Spinal cord (tissue), 10 donors: Measurements from ENCODE around the gene CCDC148. TPM values are rescaled to one million over a fixed set of nuclear protein-coding genes. Genes with fewer than 3 reads are reported as not detected.
"Not testable (repeated sequence)": the region's sequence is repeated elsewhere in the genome, so short reads cannot be mapped to it uniquely, and the experiment has no call there.

Source experiments
- DNase-seq, 6 donors: peaks; one replicate each; pipeline versions ENCODE4 v3.0.0 to v3.0.0-alpha.2; 2013 to 2015; ENCODE audit warnings: low spot score in 6 of 6, low read depth in 4 of 6
- H3K27ac ChIP-seq: one replicate; pipeline ENCODE4 v1.5.1; 2013; ENCODE audit warnings: low read depth, low read length, control low read depth
- H3K27me3 ChIP-seq: one replicate; pipeline ENCODE4 v1.6.1; 2013; ENCODE audit warnings: low read length; ENCODE audit not compliant: control insufficient read depth, insufficient read depth
- H3K36me3 ChIP-seq: one replicate; pipeline ENCODE4 v1.6.1; 2013; ENCODE audit warnings: low read length; ENCODE audit not compliant: control insufficient read depth, insufficient read depth
- H3K4me1 ChIP-seq: one replicate; pipeline ENCODE4 v1.6.1; 2013; ENCODE audit warnings: low read length; ENCODE audit not compliant: control insufficient read depth, insufficient read depth
- H3K4me3 ChIP-seq: one replicate; pipeline ENCODE4 v1.5.1; 2013; ENCODE audit warnings: low read depth, low read length, control low read depth
- H3K9me3 ChIP-seq: one replicate; pipeline ENCODE4 v1.6.1; 2013; ENCODE audit warnings: low read length; ENCODE audit not compliant: control insufficient read depth, insufficient read depth
- WGBS: methylation state at CpG from one replicate; pipeline ENCODE4 v1.1.5; 2013; ENCODE audit warnings: missing lambda C conversion rate; ENCODE audit not compliant: insufficient coverage; 5-methylcytosine and 5-hydroxymethylcytosine counted together
- polyA plus RNA-seq, 2 donors: library from polyadenylated mRNA; unstranded; fragments of 120-200 nt; gene quantifications; one replicate each; pipeline ENCODE4 v1.2.1, GENCODE V29; 2013; ENCODE audit not compliant: insufficient read length in 2 of 2
- total RNA-seq, 2 donors: library from RNA; depleted of rRNA in 1 of 2; stranded (reverse); fragments of 120-200 nt in 1 of 2; fragments of >200 nt in 1 of 2; gene quantifications; one replicate each; pipeline versions ENCODE4 v1.2.3 to v1.2.4, GENCODE V29; 2013 to 2014
- donor health status: healthy.

The CCDC148 gene
- total and polyA plus RNA-seq, 4 donors: 3.3 to 11.1 (median 7.3) TPM

DNA sequence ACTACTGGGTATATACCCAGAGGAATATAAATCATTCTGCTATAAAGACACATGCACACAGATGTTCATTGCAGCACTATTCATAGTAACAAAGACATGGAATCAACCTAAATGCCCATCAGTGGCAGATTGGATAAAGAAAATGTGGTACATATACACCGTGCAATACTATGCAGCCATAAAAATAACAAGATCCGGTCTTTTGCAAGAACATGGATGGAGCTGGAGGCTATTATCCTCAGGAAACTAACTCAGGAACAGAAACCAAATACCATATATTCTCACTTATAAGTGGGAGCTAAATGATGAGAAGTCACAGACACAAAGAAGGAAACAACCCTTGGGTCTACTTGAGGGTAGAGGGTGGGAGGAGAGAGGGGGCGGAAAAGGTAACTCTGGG, 16.7 kb upstream of the CCDC148 start:
- no CpG with 5 or more reads among the region's 3 CpGs for WGBS
- H3K9me3 ChIP-seq, H3K36me3 ChIP-seq, H3K27ac ChIP-seq, DNase-seq, H3K4me3 ChIP-seq, H3K4me1 ChIP-seq, H3K27me3 ChIP-seq: not testable (repeated sequence)

DNA sequence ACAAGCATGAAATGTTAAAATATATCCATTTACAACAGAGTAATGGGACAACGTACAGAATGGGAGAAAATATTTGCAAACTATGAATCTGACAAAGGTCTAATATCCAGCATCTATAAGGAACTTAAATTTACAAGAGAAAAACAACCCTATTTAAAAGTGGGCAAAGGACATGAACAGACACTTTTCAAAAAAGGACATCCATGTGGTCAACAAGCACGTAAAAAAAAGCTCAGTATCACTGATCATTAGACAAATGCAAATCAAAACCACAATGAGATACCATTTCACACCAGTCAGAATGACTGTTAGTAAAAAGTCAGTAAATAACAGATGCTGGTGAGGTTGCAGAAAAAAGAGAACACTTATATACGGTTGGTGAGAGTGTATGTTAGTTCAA, 16.3 kb upstream of the CCDC148 start:
- not testable (repeated sequence) for H3K4me1 ChIP-seq, H3K27me3 ChIP-seq, H3K36me3 ChIP-seq, H3K9me3 ChIP-seq, H3K4me3 ChIP-seq, DNase-seq, H3K27ac ChIP-seq
- no CpG with 5 or more reads among the region's 3 CpGs for WGBS

- no peaks in the 10 kb centered on the region for H3K36me3 ChIP-seq
These were observed 10.7 kb upstream of the CCDC148 start for GRCh38 chr2:158467248-158467647.

DNA sequence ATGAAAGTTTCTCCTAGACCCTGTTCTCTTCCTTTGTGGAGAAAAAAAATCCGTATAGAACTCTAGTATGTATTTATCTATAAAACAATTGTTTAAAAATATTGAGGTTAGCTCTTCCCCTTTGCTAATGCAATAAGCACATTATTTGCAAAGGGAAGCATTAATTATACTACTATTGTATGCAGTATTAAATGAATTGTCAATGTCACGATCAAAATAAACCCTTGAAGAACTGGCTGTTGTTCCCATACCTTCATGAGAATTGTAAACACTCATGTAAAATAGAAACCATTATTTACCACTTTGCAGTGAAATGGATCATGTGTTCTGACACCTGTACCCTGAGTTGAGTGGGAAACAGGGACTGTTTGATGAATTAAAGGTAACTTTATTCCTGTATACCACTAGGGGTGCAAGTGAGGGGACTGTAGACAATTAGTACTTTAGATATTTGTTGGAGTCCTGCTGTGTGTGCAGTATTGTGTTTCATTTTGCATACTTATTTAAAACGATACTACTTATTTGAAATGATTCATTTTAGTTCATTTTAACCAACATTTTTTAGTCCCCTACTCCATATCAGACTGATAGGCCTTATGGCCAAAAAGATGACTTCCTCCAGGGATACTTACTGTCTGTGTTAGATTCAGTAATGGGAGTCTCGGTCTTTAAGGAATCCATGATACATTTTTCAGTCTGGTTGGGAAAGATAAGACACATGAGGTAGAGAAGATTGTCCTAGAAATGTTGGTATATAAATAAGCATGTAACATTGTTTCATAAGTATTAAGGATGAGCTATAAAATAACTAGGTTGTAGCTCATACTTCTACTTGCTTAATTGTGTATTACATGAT, 8.1 kb upstream of the CCDC148 start:
- Histone ChIP-seq H3K36me3 (no peaks in the 10 kb centered on the region), H3K9me3 (no peaks in the 10 kb centered on the region), H3K4me3 (no peak overlapping the region), H3K27me3 (no peaks in the 10 kb centered on the region), H3K4me1 (no peaks in the 10 kb centered on the region), H3K27ac (no peak overlapping the region)
- peak in 1 of 6 donors; percentile 20 for DNase-seq
- WGBS: no CpG with 5 or more reads among the region's 4 CpGs

More at GRCh38 chr2:158467248-158467647, 10.7 kb upstream of the CCDC148 start:
- WGBS: 93% methylated on average over 3 of the region's 4 CpGs
- H3K4me1 ChIP-seq: no peaks in the 10 kb centered on the region
- H3K27me3 ChIP-seq: no peaks in the 10 kb centered on the region
- DNase-seq: no peak
- H3K27ac ChIP-seq: no peak overlapping the region
- no peaks in the 10 kb centered on the region for H3K9me3 ChIP-seq
- H3K4me3 ChIP-seq: no peak overlapping the region

GRCh38 chr2:158463496-158464095, 7.0 kb upstream of the CCDC148 start:
- WGBS: 57% methylated on average over 4 of the region's 6 CpGs
- H3K4me3 ChIP-seq: no peak overlapping the region
- no peaks in the 10 kb centered on the region for H3K9me3 ChIP-seq
- H3K27ac ChIP-seq: no peak overlapping the region
- no peaks in the 10 kb centered on the region for H3K27me3 ChIP-seq
- DNase-seq: no peak
- no peaks in the 10 kb centered on the region for H3K4me1 ChIP-seq
- no peaks in the 10 kb centered on the region for H3K36me3 ChIP-seq

- Histone ChIP-seq H3K27ac (peak overlapping the region; percentile 26), H3K36me3 (no peaks in the 10 kb centered on the region), H3K27me3 (no peaks in the 10 kb centered on the region), H3K4me3 (no peak overlapping the region), H3K9me3 (no peaks in the 10 kb centered on the region), H3K4me1 (no peaks in the 10 kb centered on the region)
- DNase-seq: peak in 2 of 6 donors; percentile 36 to 58
- no CpG with 5 or more reads among the region's 3 CpGs for WGBS
These were observed 4.2 kb upstream of the CCDC148 start for GRCh38 chr2:158460632-158461297.

GRCh38 chr2:158459161-158460003, 2.8 kb upstream of the CCDC148 start:
- H3K4me3 ChIP-seq: peak overlapping the region; percentile 87
- H3K36me3 ChIP-seq: no peaks in the 10 kb centered on the region
- no peaks in the 10 kb centered on the region for H3K27me3 ChIP-seq
- 45% methylated on average over 2 of the region's 9 CpGs for WGBS
- no peaks in the 10 kb centered on the region for H3K4me1 ChIP-seq
- no peaks in the 10 kb centered on the region for H3K9me3 ChIP-seq
- DNase-seq: peak in 2 of 6 donors; percentile 20 to 36
- peak overlapping the region; percentile 95 for H3K27ac ChIP-seq

GRCh38 chr2:158458617-158458920, 2.0 kb upstream of the CCDC148 start:
- H3K36me3 ChIP-seq: no peaks in the 10 kb centered on the region
- no CpG with 5 or more reads among the region's 9 CpGs for WGBS
- H3K27me3 ChIP-seq: no peaks in the 10 kb centered on the region
- DNase-seq: peak in 3 of 6 donors; percentile 36 to 69 (median 64)
- H3K27ac ChIP-seq: peak overlapping the region; percentile 95
- peak overlapping the region; percentile 87 for H3K4me3 ChIP-seq
- H3K9me3 ChIP-seq: no peaks in the 10 kb centered on the region
- no peaks in the 10 kb centered on the region for H3K4me1 ChIP-seq
